K562 (cell line): ENCODE data around the gene LZTS2. TPM values are rescaled to one million over a fixed set of nuclear protein-coding genes. Genes with fewer than 3 reads are reported as not detected.

Source experiments
- ATAC-seq: fragments of 200-7000 bp; cut with Tn5 transposase; 3 replicates; pipeline ENCODE4 v1.9.1; 2020; ENCODE audit warnings: moderate library complexity
- BruUV-seq: library from RNA; stranded (reverse); fragments of 400-500 nt; replicated peaks from 2 replicates; lab custom pipeline; 2021; lab: Mats Ljungman, UMichigan
- CTCF ChIA-PET: fragments of 300-600 bp; formaldehyde crosslinking; extraction: SDS; loops from one replicate; lab custom pipeline; 2021; ENCODE audit warnings: low intra/inter-chr PET ratio; lab: Yijun Ruan, JAX
- POLR2A ChIA-PET: fragments of 300-600, 350-650 bp; sonication (Branson Sonifier 250); formaldehyde crosslinking; extraction: SDS; loops from one replicate; lab custom pipeline; 2021; ENCODE audit warnings: antibody characterized with exemption, inconsistent platforms; lab: Yijun Ruan, JAX
- DNase-seq, 4 experiments: peaks; one replicate each; pipeline versions ENCODE4 v3.0.0 to v3.0.0-alpha.2; 2011 to 2018; ENCODE audit warnings: low spot score in 3 of 4, mixed read lengths in 3 of 4; ENCODE audit errors: extremely low read depth in 1 of 4
- FAIRE-seq: peaks from 2 replicates; lab custom pipeline; 2011; peaks lifted over from hg19 to GRCh38; lab: Jason Lieb, UNC
- H2AFZ ChIP-seq: 2 replicates; pipeline ENCODE4 v1.6.0; 2011; ENCODE audit warnings: low read depth, low read length, control low read depth, inconsistent platforms
- H3K27ac ChIP-seq: fragments of 200-600 bp; 3 replicates; pipeline ENCODE4 v1.8.0; 2011; ENCODE audit warnings: low read depth, mild to moderate bottlenecking, control low read depth, inconsistent platforms, low read length, moderate library complexity, mixed read lengths; ENCODE audit errors: extremely low read depth
- H3K27me3 ChIP-seq, 2 experiments: fragments of 300-600 bp in 1 of 2; 2 replicates in 1 of 2; 3 replicates in 1 of 2; pipeline versions ENCODE4 v1.6.0 to v1.8.0; 2011; ENCODE audit warnings: inconsistent platforms in 2 of 2, low read length in 2 of 2, mild to moderate bottlenecking in 1 of 2, mixed read lengths in 1 of 2, moderate library complexity in 1 of 2; ENCODE audit not compliant: control insufficient read depth in 2 of 2, insufficient read depth in 2 of 2
- H3K36me3 ChIP-seq: fragments of 300-600 bp; 3 replicates; pipeline ENCODE4 v1.8.0; 2011; ENCODE audit warnings: mild to moderate bottlenecking, low read length, inconsistent platforms; ENCODE audit not compliant: control insufficient read depth, insufficient read depth
- H3K4me1 ChIP-seq, 2 experiments: fragments of 200-600 bp in 1 of 2; replicated peaks in 1 of 2; 2 replicates in 1 of 2; 3 replicates in 1 of 2; pipeline versions ENCODE4 v1.5.1 to v1.8.0; 2011; ENCODE audit warnings: inconsistent platforms in 2 of 2, low read length in 2 of 2, mild to moderate bottlenecking in 1 of 2, mixed read lengths in 1 of 2, moderate library complexity in 1 of 2; ENCODE audit not compliant: control insufficient read depth in 2 of 2, insufficient read depth in 2 of 2
- H3K4me2 ChIP-seq: 2 replicates; pipeline ENCODE4 v1.6.1; 2011; ENCODE audit warnings: low read length, control low read depth, inconsistent platforms, mixed read lengths; ENCODE audit not compliant: insufficient read depth
- H3K4me3 ChIP-seq: fragments of 200-600 bp; sonication (generic), shearing (Covaris generic); 2 replicates; pipeline ENCODE4 v1.5.1; 2016; ENCODE audit warnings: control low read depth, inconsistent platforms
- H3K79me2 ChIP-seq: fragments of 200-600 bp; 3 replicates; pipeline ENCODE4 v1.8.0; 2011; ENCODE audit warnings: low read length, inconsistent platforms; ENCODE audit not compliant: control insufficient read depth, insufficient read depth
- H3K9ac ChIP-seq, 2 experiments: 2 replicates each; pipeline versions ENCODE4 v1.6.0 to v1.6.1; 2011; ENCODE audit warnings: low read depth in 2 of 2, low read length in 2 of 2, control low read depth in 1 of 2, inconsistent platforms in 1 of 2, mild to moderate bottlenecking in 1 of 2, mixed read lengths in 1 of 2; ENCODE audit not compliant: insufficient read depth in 1 of 2
- H3K9me1 ChIP-seq: one replicate; pipeline ENCODE4 v1.6.0; 2011; ENCODE audit warnings: inconsistent platforms, mild to moderate bottlenecking, low read length, moderate library complexity; ENCODE audit not compliant: control insufficient read depth, insufficient read depth
- H3K9me3 ChIP-seq: replicated peaks from 2 replicates; pipeline ENCODE4 v1.5.1; 2011; ENCODE audit warnings: low read depth, low read length, inconsistent platforms; ENCODE audit not compliant: control insufficient read depth, insufficient read depth
- H4K20me1 ChIP-seq: replicated peaks from 2 replicates; pipeline ENCODE4 v1.6.1; 2011; ENCODE audit warnings: low read length, inconsistent platforms, mixed read lengths; ENCODE audit not compliant: control insufficient read depth, insufficient read depth
- GTF2A2 ChIP-seq: IDR thresholded peaks from 2 replicates; pipeline ENCODE4 v1.6.1; 2016; ENCODE audit warnings: mild to moderate bottlenecking, missing genetic modification characterization, missing compliant biosample characterization
- HMGN3 ChIP-seq: IDR thresholded peaks from 2 replicates; pipeline ENCODE4 v1.6.1; 2011; ENCODE audit warnings: borderline replicate concordance, low read depth, mild to moderate bottlenecking, mixed read lengths, low read length; ENCODE audit not compliant: insufficient read length; ENCODE audit errors: extremely low read depth
- HNRNPLL ChIP-seq: fragments of 200-400 bp; formaldehyde crosslinking; IDR thresholded peaks from 2 replicates; pipeline ENCODE4 v1.6.1; 2017; ENCODE audit warnings: low read length, low read depth, mild to moderate bottlenecking; ENCODE audit not compliant: poor library complexity, severe bottlenecking
- MED1 ChIP-seq: sonication (generic); formaldehyde crosslinking; IDR thresholded peaks from 2 replicates; pipeline ENCODE4 v1.8.1; 2023; ENCODE audit warnings: missing genetic modification reagents, borderline replicate concordance
- ZFP30 ChIP-seq: fragments of 250-450 bp; sonication (Bioruptor Pico); IDR thresholded peaks from 2 replicates; pipeline ENCODE4 v1.8.0; 2022; ENCODE audit warnings: moderate library complexity, mild to moderate bottlenecking, inconsistent platforms, borderline replicate concordance
- ZNF699 ChIP-seq: fragments of 250-450 bp; sonication (Bioruptor Pico); IDR thresholded peaks from 2 replicates; pipeline ENCODE4 v1.8.0; 2021; ENCODE audit warnings: mild to moderate bottlenecking, moderate library complexity; ENCODE audit not compliant: insufficient replicate concordance
- WGBS: fragments of 100-300 bp; shearing (Covaris generic); methylation state at CpG from one replicate; pipeline ENCODE4 v1.1.6; 2016; ENCODE audit warnings: low coverage, mixed read lengths; ENCODE audit not compliant: insufficient coverage; ENCODE audit errors: missing lambda C conversion rate; 5-methylcytosine and 5-hydroxymethylcytosine counted together
- in situ Hi-C: fragments of 300-500 bp; cut with MboI; formaldehyde crosslinking; loops from 4 replicates; pipeline ENCODE4 v1.15.0; 2018; ENCODE audit warnings: inconsistent platforms, mixed read lengths
- intact Hi-C: fragments of 100-400 bp; cut with micrococcal nuclease; formaldehyde crosslinking; loops from 2 replicates; pipeline ENCODE4 v1.14.2; 2022
- polyA plus RNA-seq, 8 experiments: library from polyadenylated mRNA; depleted of rRNA in 4 of 8; stranded (reverse) in 5 of 8; unstranded in 3 of 8; fragments of >200 nt; fragmentation: Nextera tagmentation in 2 of 8; fragmentation: Illumina TruSeq in 1 of 8; extraction: Ambion mirVana in 2 of 8; extraction: Trizol in 1 of 8; gene quantifications; 2 replicates each; pipeline versions ENCODE4 v1.2.1 to v1.2.3, GENCODE V29; 2011 to 2014; ENCODE audit warnings: inconsistent platforms in 1 of 8, missing spikeins in 1 of 8
- total RNA-seq, 7 experiments: library from RNA; depleted of rRNA in 6 of 7; stranded (reverse); fragments of >200 nt in 6 of 7; fragmentation: Illumina TruSeq in 2 of 7; extraction: Trizol in 2 of 7; gene quantifications; 2 replicates each; pipeline versions ENCODE4 v1.2.1 to v1.2.3, GENCODE V29; 2011 to 2021; ENCODE audit warnings: low replicate concordance in 1 of 7
- TF ChIP-seq, protein P1 (sequence below): fragments of 250-450 bp; sonication (Bioruptor Pico); IDR thresholded peaks from 2 replicates; pipeline ENCODE4 v1.8.0; 2022; ENCODE audit warnings: moderate library complexity, mild to moderate bottlenecking, inconsistent platforms
- TF ChIP-seq, protein P2 (sequence below), 2 experiments: fragments of 250-450 bp in 1 of 2; fragments of 450-650 bp in 1 of 2; sonication (Bioruptor Pico) in 1 of 2; IDR thresholded peaks; 2 replicates each; pipeline versions ENCODE4 v1.6.1 to v1.8.0; 2016 to 2021; ENCODE audit warnings: mild to moderate bottlenecking in 2 of 2, moderate library complexity in 2 of 2, missing compliant biosample characterization in 1 of 2, missing genetic modification characterization in 1 of 2
- TF ChIP-seq, protein P3 (sequence below): fragments of 450-650 bp; formaldehyde crosslinking; IDR thresholded peaks from 2 replicates; pipeline ENCODE4 v1.4.0; 2020; ENCODE audit warnings: mild to moderate bottlenecking, mixed read lengths

LZTS2 gene
- total and polyA plus RNA-seq, 9 of the 15 experiments (the other 6 are each of a cell fraction or from before 2014, with no cell fraction given): 0.23 to 42.5 (median 14.7) TPM

DNA sequence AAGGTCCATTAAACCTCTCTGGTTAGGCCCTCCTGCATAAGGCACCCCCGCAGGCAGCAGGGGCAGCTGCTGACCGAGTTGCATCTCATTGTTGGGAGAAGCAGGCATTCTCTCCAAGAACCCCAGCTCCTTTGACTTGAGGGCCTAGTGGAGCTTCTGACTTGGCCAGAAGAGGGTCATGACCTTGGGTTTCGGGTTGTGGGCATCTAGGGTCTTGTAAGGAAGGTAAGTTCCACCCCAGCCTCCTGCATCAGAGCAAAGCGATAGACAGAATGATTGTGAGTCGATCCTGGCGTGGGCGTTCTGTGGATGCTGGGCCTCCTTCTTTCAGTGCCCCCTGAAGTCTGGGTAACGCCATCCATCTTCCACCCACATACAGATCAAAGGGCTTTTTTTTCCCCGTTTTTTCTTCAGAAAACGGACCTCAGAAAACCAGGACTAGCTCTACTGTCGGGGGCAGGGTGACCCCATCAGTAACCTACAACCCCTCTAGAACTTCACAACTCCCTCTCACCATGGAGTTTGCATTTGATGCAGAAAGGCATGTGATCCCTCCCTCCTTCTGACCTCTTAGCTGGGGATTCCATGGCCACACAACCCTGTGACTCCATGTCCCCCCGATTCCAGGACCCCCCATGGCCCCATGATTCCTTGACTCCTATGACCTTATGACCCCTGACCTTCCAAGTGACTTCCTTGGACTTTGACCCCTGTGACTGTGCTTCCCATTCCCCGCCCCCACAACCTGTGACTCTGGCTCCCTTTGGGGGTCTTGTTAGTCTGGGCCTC is 27.3 kb upstream of the LZTS2 start (continued):
- TF ChIP-seq HNRNPLL: no peak
- TF ChIP-seq, protein P1, sequence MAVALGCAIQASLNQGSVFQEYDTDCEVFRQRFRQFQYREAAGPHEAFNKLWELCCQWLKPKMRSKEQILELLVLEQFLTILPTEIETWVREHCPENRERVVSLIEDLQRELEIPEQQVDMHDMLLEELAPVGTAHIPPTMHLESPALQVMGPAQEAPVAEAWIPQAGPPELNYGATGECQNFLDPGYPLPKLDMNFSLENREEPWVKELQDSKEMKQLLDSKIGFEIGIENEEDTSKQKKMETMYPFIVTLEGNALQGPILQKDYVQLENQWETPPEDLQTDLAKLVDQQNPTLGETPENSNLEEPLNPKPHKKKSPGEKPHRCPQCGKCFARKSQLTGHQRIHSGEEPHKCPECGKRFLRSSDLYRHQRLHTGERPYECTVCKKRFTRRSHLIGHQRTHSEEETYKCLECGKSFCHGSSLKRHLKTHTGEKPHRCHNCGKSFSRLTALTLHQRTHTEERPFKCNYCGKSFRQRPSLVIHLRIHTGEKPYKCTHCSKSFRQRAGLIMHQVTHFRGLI: no peak

DNA sequence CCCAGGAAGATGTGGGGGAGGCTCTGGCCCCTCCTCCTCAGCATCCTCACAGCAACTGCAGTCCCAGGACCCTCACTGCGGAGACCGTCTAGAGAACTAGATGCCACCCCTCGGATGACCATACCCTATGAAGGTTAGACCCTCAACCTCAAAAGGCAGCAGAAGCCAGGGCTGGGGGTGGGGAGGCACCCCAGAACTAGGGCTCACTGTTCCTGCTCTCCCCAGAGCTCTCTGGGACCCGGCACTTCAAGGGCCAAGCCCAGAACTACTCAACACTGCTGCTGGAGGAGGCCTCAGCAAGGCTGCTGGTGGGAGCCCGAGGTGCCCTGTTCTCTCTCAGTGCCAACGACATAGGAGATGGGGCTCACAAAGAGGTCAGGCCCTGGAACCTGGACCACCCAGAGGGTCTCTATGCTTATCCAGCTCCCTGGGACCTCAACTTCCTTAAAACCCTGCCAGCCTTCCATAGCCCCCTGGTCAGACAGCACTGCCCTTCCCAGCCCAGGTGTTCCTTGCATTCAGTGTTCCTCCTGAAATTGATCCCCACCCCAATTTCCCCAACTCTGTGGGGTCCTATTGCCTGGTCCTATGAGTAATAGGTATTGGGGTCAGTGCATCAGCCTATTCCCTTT is 26.6 kb upstream of the LZTS2 start:
- FAIRE-seq (no peak), ATAC-seq (no peak), DNase-seq (no peak)
- Histone ChIP-seq H4K20me1 (no peaks in the 10 kb centered on the region), H3K4me3 (no peak overlapping the region), H3K27ac (no peak overlapping the region), H3K36me3 (no peaks in the 10 kb centered on the region), H3K27me3 (no peaks in the 10 kb centered on the region), H3K4me2 (no peak overlapping the region), H2AFZ (no peak overlapping the region), H3K9me3 (no peaks in the 10 kb centered on the region), H3K9me1 (no peaks in the 10 kb centered on the region), H3K9ac (no peak overlapping the region), H3K79me2 (no peaks in the 10 kb centered on the region), H3K4me1 (peaks cover 7 to 12% of the 10 kb centered on the region in 2 experiments; a peak in 3 of 5 replicates)
- no TSS peak for BruUV-seq
- WGBS: 67% methylated on average over 5 of the region's 6 CpGs
- CTCF ChIA-PET: no interaction called here
- in situ Hi-C loops (no loop called here), intact Hi-C loops (no loop called here)
- POLR2A ChIA-PET: interaction anchor here (1.1 kb wide), 2 partner anchors 13 to 44 kb away, joined by 3 to 4 read pairs; no protein-coding TSS in a partner anchor
- no peak for TF ChIP-seq GTF2A2 (tag)
- TF ChIP-seq, protein P2, sequence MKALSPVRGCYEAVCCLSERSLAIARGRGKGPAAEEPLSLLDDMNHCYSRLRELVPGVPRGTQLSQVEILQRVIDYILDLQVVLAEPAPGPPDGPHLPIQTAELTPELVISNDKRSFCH (CRISPR knock-in tag; IDR thresholded peaks at IDR 0.05): no peak
- TF ChIP-seq, protein P2 (tag; IDR thresholded peaks at IDR 0.05): no peak
- no peak for TF ChIP-seq ZFP30 (CRISPR knock-in tag)
- TF ChIP-seq ZNF699 (CRISPR knock-in tag): no peak
- TF ChIP-seq MED1 (CRISPR knock-in tag): no peak
- TF ChIP-seq, protein P3, sequence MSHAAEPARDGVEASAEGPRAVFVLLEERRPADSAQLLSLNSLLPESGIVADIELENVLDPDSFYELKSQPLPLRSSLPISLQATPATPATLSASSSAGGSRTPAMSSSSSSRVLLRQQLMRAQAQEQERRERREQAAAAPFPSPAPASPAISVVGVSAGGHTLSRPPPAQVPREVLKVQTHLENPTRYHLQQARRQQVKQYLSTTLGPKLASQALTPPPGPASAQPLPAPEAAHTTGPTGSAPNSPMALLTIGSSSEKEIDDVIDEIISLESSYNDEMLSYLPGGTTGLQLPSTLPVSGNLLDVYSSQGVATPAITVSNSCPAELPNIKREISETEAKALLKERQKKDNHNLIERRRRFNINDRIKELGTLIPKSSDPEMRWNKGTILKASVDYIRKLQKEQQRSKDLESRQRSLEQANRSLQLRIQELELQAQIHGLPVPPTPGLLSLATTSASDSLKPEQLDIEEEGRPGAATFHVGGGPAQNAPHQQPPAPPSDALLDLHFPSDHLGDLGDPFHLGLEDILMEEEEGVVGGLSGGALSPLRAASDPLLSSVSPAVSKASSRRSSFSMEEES: no peak
- no peak for TF ChIP-seq HMGN3
